SK-N-SH (cell line): Measurements from ENCODE around the gene PALLD. TPM values are rescaled to one million over a fixed set of nuclear protein-coding genes. Genes with fewer than 3 reads are reported as not detected.

Experiments
- CTCF ChIA-PET: fragments of 300-600, 350-600 bp; formaldehyde crosslinking; extraction: SDS; loops from one replicate; lab custom pipeline; 2021; lab: Yijun Ruan, JAX
- POLR2A ChIA-PET: fragments of 350-600 bp; sonication (Branson Sonifier 250); formaldehyde crosslinking; extraction: SDS; loops from one replicate; lab custom pipeline; 2020; ENCODE audit warnings: antibody characterized with exemption, inconsistent platforms; lab: Yijun Ruan, JAX
- DNase-seq: peaks from one replicate; pipeline ENCODE4 v3.0.0; 2012
- H2AFZ ChIP-seq: fragments of 200-600 bp; sonication (generic); 2 replicates; pipeline ENCODE4 v1.8.1; 2016; ENCODE audit warnings: antibody characterized with exemption, mild to moderate bottlenecking, low read depth
- H3F3A ChIP-seq: fragments of 200-600 bp; sonication (generic); replicated peaks from 2 replicates; pipeline ENCODE3; 2016; ENCODE audit warnings: antibody characterized with exemption, mild to moderate bottlenecking; ENCODE audit not compliant: insufficient read depth
- H3K27ac ChIP-seq, 2 experiments: fragments of 200-500 bp in 1 of 2; fragments of 200-600 bp in 1 of 2; sonication (Bioruptor generic) in 1 of 2; sonication (generic), shearing (Covaris generic) in 1 of 2; 2 replicates each; pipeline versions ENCODE4 v1.5.1 to v1.6.1; 2014 to 2016; ENCODE audit warnings: low read depth in 2 of 2, inconsistent platforms in 1 of 2, low read length in 1 of 2, mild to moderate bottlenecking in 1 of 2, mixed read lengths in 1 of 2
- H3K27me3 ChIP-seq: fragments of 200-600 bp; sonication (generic), shearing (Covaris generic); 2 replicates; pipeline ENCODE4 v1.6.1; 2016; ENCODE audit warnings: mixed run types; ENCODE audit not compliant: insufficient read depth
- H3K36me3 ChIP-seq, 2 experiments: fragments of 200-500 bp in 1 of 2; fragments of 200-600 bp in 1 of 2; sonication (Bioruptor generic) in 1 of 2; sonication (generic) in 1 of 2; replicated peaks in 1 of 2; 2 replicates each; pipeline versions ENCODE3 to v1.5.1; 2014 to 2016; ENCODE audit warnings: low read length in 1 of 2, mild to moderate bottlenecking in 1 of 2; ENCODE audit not compliant: insufficient read depth in 2 of 2, control insufficient read depth in 1 of 2
- H3K4me1 ChIP-seq, 2 experiments: fragments of 200-500 bp in 1 of 2; fragments of 200-600 bp in 1 of 2; sonication (Bioruptor generic) in 1 of 2; sonication (generic), shearing (Covaris generic) in 1 of 2; 2 replicates each; pipeline versions ENCODE4 v1.5.1 to v1.6.1; 2014 to 2016; ENCODE audit warnings: low read depth in 1 of 2, low read length in 1 of 2, mixed run types in 1 of 2; ENCODE audit not compliant: insufficient read depth in 2 of 2, control insufficient read depth in 1 of 2
- H3K4me2 ChIP-seq: fragments of 200-600 bp; sonication (generic), shearing (Covaris generic); 2 replicates; pipeline ENCODE4 v1.6.1; 2017; ENCODE audit warnings: mixed run types
- H3K4me3 ChIP-seq, 2 experiments: fragments of 200-500 bp in 1 of 2; fragments of 200-600 bp in 1 of 2; sonication (Bioruptor generic) in 1 of 2; sonication (generic), shearing (Covaris generic) in 1 of 2; 2 replicates each; pipeline versions ENCODE4 v1.5.1 to v1.8.1; 2014 to 2016; ENCODE audit warnings: low read depth in 2 of 2, inconsistent platforms in 1 of 2, low read length in 1 of 2, mild to moderate bottlenecking in 1 of 2, mixed read lengths in 1 of 2, moderate library complexity in 1 of 2
- H3K79me2 ChIP-seq: fragments of 200-600 bp; sonication (generic); 2 replicates; pipeline ENCODE4 v1.8.1; 2017; ENCODE audit warnings: mild to moderate bottlenecking; ENCODE audit not compliant: insufficient read depth
- H3K9ac ChIP-seq: fragments of 200-600 bp; sonication (generic); 2 replicates; pipeline ENCODE4 v1.6.1; 2017; ENCODE audit warnings: mixed run types
- H3K9me2 ChIP-seq: fragments of 200-600 bp; sonication (generic); 2 replicates; pipeline ENCODE4 v1.6.1; 2017; ENCODE audit warnings: mixed run types
- H3K9me3 ChIP-seq: fragments of 200-600 bp; sonication (generic); 2 replicates; pipeline ENCODE4 v1.6.1; 2017; ENCODE audit warnings: mixed run types, mild to moderate bottlenecking, moderate library complexity
- H4K20me1 ChIP-seq: fragments of 200-600 bp; sonication (generic); 2 replicates; pipeline ENCODE4 v1.6.1; 2017; ENCODE audit warnings: mild to moderate bottlenecking, mixed run types; ENCODE audit not compliant: insufficient read depth
- ELF1 ChIP-seq: IDR thresholded peaks from 2 replicates; pipeline ENCODE4 v1.4.0; 2012
- FOSL2 ChIP-seq: IDR thresholded peaks from 2 replicates; pipeline ENCODE4 v1.4.0; 2012; ENCODE audit warnings: low read depth, mild to moderate bottlenecking, moderate library complexity, borderline replicate concordance
- FOXJ3 ChIP-seq: sonication (generic); formaldehyde crosslinking; IDR thresholded peaks from 2 replicates; pipeline ENCODE4 v1.5.1; 2020; ENCODE audit warnings: mild to moderate bottlenecking, missing genetic modification reagents
- FOXM1 ChIP-seq: IDR thresholded peaks from 2 replicates; pipeline ENCODE4 v1.4.0; 2012; ENCODE audit warnings: low read depth, mild to moderate bottlenecking
- GABPA ChIP-seq: IDR thresholded peaks from 2 replicates; pipeline ENCODE4 v1.4.0; 2012; ENCODE audit warnings: low read depth, mild to moderate bottlenecking
- GATA2 ChIP-seq: sonication (generic); formaldehyde crosslinking; IDR thresholded peaks from 2 replicates; pipeline ENCODE4 v1.5.0; 2020; ENCODE audit warnings: mild to moderate bottlenecking, missing genetic modification reagents
- IRF3 ChIP-seq: fragments of 150-350 bp; IDR thresholded peaks from 2 replicates; pipeline ENCODE4 v1.6.1; 2016; ENCODE audit warnings: mild to moderate bottlenecking, low read depth, low read length
- JUND ChIP-seq: IDR thresholded peaks from 2 replicates; pipeline ENCODE4 v1.4.0; 2012
- MEF2A ChIP-seq: IDR thresholded peaks from 2 replicates; pipeline ENCODE4 v1.4.0; 2012; ENCODE audit warnings: low read depth, borderline replicate concordance
- NFIC ChIP-seq: IDR thresholded peaks from 2 replicates; pipeline ENCODE4 v1.4.0; 2012; ENCODE audit warnings: borderline replicate concordance
- NRF1 ChIP-seq: IDR thresholded peaks from 2 replicates; pipeline ENCODE4 v1.6.1; 2012; ENCODE audit warnings: low read depth, mild to moderate bottlenecking, low read length
- PBX3 ChIP-seq: IDR thresholded peaks from 2 replicates; pipeline ENCODE4; 2012
- POLR2AphosphoS5 ChIP-seq: IDR thresholded peaks from 2 replicates; pipeline ENCODE4 v1.6.1; 2012; ENCODE audit warnings: low read depth, low read length
- RAD21 ChIP-seq: IDR thresholded peaks from 2 replicates; pipeline ENCODE4 v1.6.1; 2012; ENCODE audit warnings: mild to moderate bottlenecking, low read length
- RCOR1 ChIP-seq: fragments of 150-350 bp; IDR thresholded peaks from 2 replicates; pipeline ENCODE4 v1.6.1; 2017; ENCODE audit warnings: antibody characterized with exemption, low read length
- REST ChIP-seq: IDR thresholded peaks from 2 replicates; pipeline ENCODE4 v1.6.1; 2012; ENCODE audit warnings: mild to moderate bottlenecking, low read depth, low read length, moderate library complexity
- RFX5 ChIP-seq: IDR thresholded peaks from 2 replicates; pipeline ENCODE4 v1.6.1; 2012; ENCODE audit warnings: mild to moderate bottlenecking, improper control_type of control experiment, low read length
- RXRA ChIP-seq: IDR thresholded peaks from 2 replicates; pipeline ENCODE4 v1.4.0; 2012; ENCODE audit warnings: low read depth, mild to moderate bottlenecking, borderline replicate concordance
- SIN3A ChIP-seq: IDR thresholded peaks from 2 replicates; pipeline ENCODE4 v1.6.1; 2012; ENCODE audit warnings: low read depth, mild to moderate bottlenecking, low read length, moderate library complexity, borderline replicate concordance
- TAF1 ChIP-seq: IDR thresholded peaks from 2 replicates; pipeline ENCODE4 v1.6.1; 2012; ENCODE audit warnings: low read depth, mild to moderate bottlenecking, low read length, moderate library complexity, borderline replicate concordance
- TCF12 ChIP-seq: IDR thresholded peaks from 2 replicates; pipeline ENCODE4 v1.4.0; 2012
- USF1 ChIP-seq: IDR thresholded peaks from 2 replicates; pipeline ENCODE4 v1.4.0; 2012; ENCODE audit warnings: low read depth, borderline replicate concordance
- USF2 ChIP-seq: fragments of 150-350 bp; IDR thresholded peaks from 2 replicates; pipeline ENCODE4 v1.6.1; 2017; ENCODE audit warnings: antibody characterized with exemption, low read length, low read depth, borderline replicate concordance
- YY1 ChIP-seq: IDR thresholded peaks from 2 replicates; pipeline ENCODE4 v1.4.0; 2012; ENCODE audit warnings: low read depth, mild to moderate bottlenecking
- ZBTB33 ChIP-seq: IDR thresholded peaks from 2 replicates; pipeline ENCODE4 v1.4.0; 2012; ENCODE audit warnings: low read depth, borderline replicate concordance
- WGBS: methylation state at CpG from one replicate; pipeline ENCODE4 v1.1.6; 2017; ENCODE audit warnings: low lambda C conversion rate; 5-methylcytosine and 5-hydroxymethylcytosine counted together
- polyA plus RNA-seq, 3 experiments: library from polyadenylated mRNA; depleted of rRNA; stranded (reverse); fragments of >200 nt; gene quantifications; 2 replicates each; pipeline ENCODE4 v1.2.3, GENCODE V29; 2012

PALLD gene
- polyA plus RNA-seq, 1 of the 3 experiments (the other 2 are of a cell fraction): 33.0 TPM

GRCh38 chr4:168451744-168452390 lies 45.0 kb upstream of the PALLD start:
- ChIA-PET POLR2A (no interaction called here), CTCF (no interaction called here)
- no peak overlapping the region for H3K9ac ChIP-seq
- no peaks in the 10 kb centered on the region for H3K9me2 ChIP-seq
- H3K4me1 ChIP-seq: peaks cover 0 to 10% of the 10 kb centered on the region in 2 experiments; a peak in 2 of 4 replicates
- TF ChIP-seq USF1 (no peak), PBX3 (peak; percentile 80), USF2 (no peak), SIN3A (no peak), ZBTB33 (no peak), FOXM1 (no peak), TCF12 (peak; percentile 73), NRF1 (no peak), REST (no peak), YY1 (no peak), RXRA (peak; percentile 75; the same call in 1 of the 2 replicates), FOSL2 (peak; percentile 93), RCOR1 (no peak; the same call in 1 of the 2 replicates), NFIC (0 out of 2 replicates have a peak, but pooled peaks have one; percentile 6), POLR2AphosphoS5 (no peak), GABPA (no peak), RFX5 (no peak), ELF1 (no peak), MEF2A (no peak), TAF1 (no peak), RAD21 (no peak), GATA2 (peak; percentile 76), IRF3 (no peak), FOXJ3 (CRISPR knock-in tag) (no peak), JUND (peak; percentile 89)
- no peaks in the 10 kb centered on the region for H4K20me1 ChIP-seq
- peak overlapping the region in 1 of 2 experiments; percentile 65; a peak in 2 of 4 replicates for H3K27ac ChIP-seq
- DNase-seq: no peak
- peak overlapping the region; percentile 14; the same call in 1 of the 2 replicates for H3K4me2 ChIP-seq
- no peaks in the 10 kb centered on the region for H3K79me2 ChIP-seq
- peaks cover 16 to 28% of the 10 kb centered on the region in 2 experiments for H3K36me3 ChIP-seq
- no peaks in the 10 kb centered on the region for H3K27me3 ChIP-seq
- peak overlapping the region; percentile 7; the same call in 1 of the 2 replicates for H2AFZ ChIP-seq
- peaks cover 8% of the 10 kb centered on the region for H3F3A ChIP-seq
- no peak overlapping the region for H3K4me3 ChIP-seq
- 35% methylated on average over 1 of the region's 1 CpG for WGBS
- H3K9me3 ChIP-seq: no peaks in the 10 kb centered on the region; the same call in 1 of the 2 replicates
